Measurements from ENCODE around the gene PRDM16.

DNA sequence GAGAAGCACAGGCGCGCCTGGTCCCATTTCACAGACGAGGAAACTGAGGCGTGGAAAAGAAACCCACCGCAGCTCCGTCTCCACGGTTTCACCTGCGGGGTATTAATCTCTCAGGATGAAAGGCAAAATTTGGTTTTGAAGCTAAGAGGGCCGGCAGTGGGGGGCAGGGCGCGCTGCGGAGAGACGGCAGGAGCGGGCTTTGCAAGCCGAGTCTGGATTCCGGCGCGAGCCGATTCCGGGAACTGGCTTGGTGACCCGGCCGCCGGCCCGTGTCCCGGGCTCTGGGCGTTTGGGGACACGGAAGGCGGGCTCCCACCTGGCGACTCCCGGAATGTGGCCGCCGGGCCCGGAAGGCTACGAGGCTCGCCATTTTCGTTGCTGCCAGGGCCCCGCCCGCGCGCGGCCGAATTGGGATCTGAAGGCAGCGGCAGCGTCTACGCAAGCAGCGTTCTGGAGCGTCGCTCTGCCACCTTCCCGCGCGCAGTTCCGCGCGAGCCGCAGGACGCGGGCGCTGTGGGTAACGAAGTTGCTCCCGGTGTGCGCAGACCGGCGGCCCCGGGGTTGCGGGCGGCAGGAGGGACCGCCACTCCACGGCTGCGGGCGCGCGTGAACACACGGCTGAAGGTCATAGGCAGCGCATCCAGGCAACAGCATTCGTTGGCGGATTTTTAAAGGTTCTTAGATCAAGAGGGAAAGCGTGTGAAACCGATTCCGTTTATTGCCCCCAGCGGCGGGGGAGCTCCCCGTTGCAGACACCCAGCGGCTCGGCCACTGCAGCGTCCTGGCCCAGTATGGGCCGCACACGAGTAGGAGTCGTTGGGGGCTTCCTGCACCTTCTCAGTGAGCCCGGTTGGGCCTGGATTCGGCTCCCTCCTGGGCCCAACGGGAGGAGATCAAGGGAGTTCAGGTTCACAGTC is 5.4 kb upstream of the PRDM16 start:
- TF ChIP-seq CTCF (conservative IDR thresholded peaks at IDR 0.05; ENCODE audit: low read length) = no peak
- no peak for TF ChIP-seq EZH2phosphoT487 (IDR thresholded peaks at IDR 0.05; ENCODE audit: borderline replicate concordance, low read depth, low read length)
